Activated naive CD4-positive, alpha-beta T cell treated with anti-CD3 and anti-CD28 coated beads, Interleukin-2, amount 50 U/mL, for 72 hours (primary cell): ENCODE results near the gene PUSL1. TPM values are rescaled to one million over a fixed set of nuclear protein-coding genes. Genes with fewer than 3 reads are reported as not detected.

ENCODE experiments used
- ATAC-seq, 2 donors: fragments of 150-1000 bp; cut with Tn5 transposase; 2 replicates each; pipeline ENCODE4 v1.10.0; 2021; ENCODE audit warnings: mild to moderate bottlenecking in 2 of 2, moderate library complexity in 2 of 2
- DNase-seq, 2 donors: peaks; one replicate each; pipeline ENCODE4 v3.0.0; 2021 to 2022; ENCODE audit warnings: low spot score in 2 of 2
- H3K27ac Mint-ChIP-seq, 2 donors: one replicate each; pipeline ENCODE4 v1.8.0; 2022; ENCODE audit warnings: mild to moderate bottlenecking in 2 of 2, mixed read lengths in 2 of 2
- H3K36me3 Mint-ChIP-seq, 2 donors: one replicate each; pipeline ENCODE4 v1.8.0; 2022; ENCODE audit warnings: mixed read lengths in 2 of 2
- H3K9me3 Mint-ChIP-seq, 2 donors: one replicate each; pipeline ENCODE4 v1.8.0; 2022; ENCODE audit warnings: mixed read lengths in 2 of 2
- total RNA-seq, 2 donors: library from RNA; stranded (reverse); gene quantifications; one replicate each; pipeline ENCODE4 v1.2.3, GENCODE V29; 2022

PUSL1 gene
- total RNA-seq, 2 donors from 2014 or later, result 15.1 to 39.5 TPM

GRCh38 chr1:1347026-1347595, 38.7 kb downstream of the PUSL1 start:
- Mint-ChIP-seq H3K9me3 (no peaks in the 10 kb centered on the region), H3K27ac (peak overlapping the region in 1 of 2 donors; percentile 65), H3K36me3 (no peaks in the 10 kb centered on the region)
- no peak for DNase-seq
- no peak for ATAC-seq

- ATAC-seq (no peak), DNase-seq (no peak)
- Mint-ChIP-seq H3K36me3 (no peaks in the 10 kb centered on the region), H3K9me3 (no peaks in the 10 kb centered on the region), H3K27ac (peak overlapping the region in 1 of 2 donors; percentile 65)
These were observed 39.4 kb downstream of the PUSL1 start for GRCh38 chr1:1347663-1348419.

GRCh38 chr1:1348420-1349255, 40.2 kb downstream of the PUSL1 start:
- Mint-ChIP-seq H3K27ac (peak overlapping the region in 1 of 2 donors; percentile 65), H3K9me3 (no peaks in the 10 kb centered on the region), H3K36me3 (no peaks in the 10 kb centered on the region)
- DNase-seq, result no peak
- peak; percentile 9 to 40 for ATAC-seq

- H3K27ac Mint-ChIP-seq, result peak within 1 kb of the TSS in 1 of 2 donors; percentile 65
- DNase-seq (peak; percentile 84), ATAC-seq (peak; percentile 61 to 83)
- H3K36me3 Mint-ChIP-seq, result no peaks in the 10 kb centered on the region
- H3K9me3 Mint-ChIP-seq, result no peaks in the 10 kb centered on the region
These were observed 41.0 kb downstream of the PUSL1 start, which contains the start of gene DVL1 for GRCh38 chr1:1349256-1350012. DVL1 (minus strand) TSS chr1:1349418; CDS start chr1:1349065, 353 bp downstream.

- no peak for ATAC-seq
- no peaks in the 10 kb centered on the region for H3K9me3 Mint-ChIP-seq
- H3K27ac Mint-ChIP-seq, result peak overlapping the region; percentile 51 to 58
- DNase-seq, result no peak
- H3K36me3 Mint-ChIP-seq, result no peaks in the 10 kb centered on the region
These were observed 43.4 kb downstream of the PUSL1 start for GRCh38 chr1:1351511-1352427.

- no peaks in the 10 kb centered on the region for H3K9me3 Mint-ChIP-seq
- H3K36me3 Mint-ChIP-seq, result no peaks in the 10 kb centered on the region
- ATAC-seq (no peak), DNase-seq (no peak)
- no peak overlapping the region for H3K27ac Mint-ChIP-seq
These were observed 44.5 kb downstream of the PUSL1 start for GRCh38 chr1:1352786-1353388.

- H3K36me3 Mint-ChIP-seq, result no peaks in the 10 kb centered on the region
- DNase-seq (no peak), ATAC-seq (no peak)
- H3K27ac Mint-ChIP-seq, result no peak overlapping the region
- no peaks in the 10 kb centered on the region for H3K9me3 Mint-ChIP-seq
These were observed 45.2 kb downstream of the PUSL1 start for GRCh38 chr1:1353389-1354151.

GRCh38 chr1:1354271-1355247, 46.2 kb downstream of the PUSL1 start:
- Mint-ChIP-seq H3K27ac (no peak overlapping the region), H3K36me3 (no peaks in the 10 kb centered on the region), H3K9me3 (no peaks in the 10 kb centered on the region)
- ATAC-seq (no peak), DNase-seq (no peak)

- Mint-ChIP-seq H3K9me3 (no peaks in the 10 kb centered on the region), H3K36me3 (no peaks in the 10 kb centered on the region), H3K27ac (no peak overlapping the region)
- ATAC-seq, result peak; percentile 17 to 34
- no peak for DNase-seq
These were observed 47.0 kb downstream of the PUSL1 start for GRCh38 chr1:1355416-1355815.

- Mint-ChIP-seq H3K36me3 (no peaks in the 10 kb centered on the region), H3K27ac (no peak overlapping the region), H3K9me3 (no peaks in the 10 kb centered on the region)
- DNase-seq, result no peak
- no peak for ATAC-seq
These were observed 47.9 kb downstream of the PUSL1 start for GRCh38 chr1:1356166-1356795.

- DNase-seq (no peak), ATAC-seq (no peak)
- H3K27ac Mint-ChIP-seq, result no peak overlapping the region
- no peaks in the 10 kb centered on the region for H3K36me3 Mint-ChIP-seq
- H3K9me3 Mint-ChIP-seq, result no peaks in the 10 kb centered on the region
These were observed 48.5 kb downstream of the PUSL1 start for GRCh38 chr1:1356796-1357401.

GRCh38 chr1:1357871-1358432, 49.6 kb downstream of the PUSL1 start:
- Mint-ChIP-seq H3K27ac (no peak overlapping the region), H3K36me3 (no peaks in the 10 kb centered on the region), H3K9me3 (no peaks in the 10 kb centered on the region)
- DNase-seq (no peak), ATAC-seq (no peak)
